Sigmoid colon (tissue), 7 donors: Measurements from ENCODE around the gene SLC4A7. TPM values are rescaled to one million over a fixed set of nuclear protein-coding genes. Genes with fewer than 3 reads are reported as not detected.
"Not testable (repeated sequence)": the region's sequence is repeated elsewhere in the genome, so short reads cannot be mapped to it uniquely, and the experiment has no call there.

ENCODE experiments used
- DNase-seq: peaks from one replicate; pipeline ENCODE4 v3.0.0-alpha.2; 2019
- H3K27ac ChIP-seq, 4 donors: fragments of 200-600 bp; sonication (generic); one replicate each; pipeline ENCODE4 v1.5.1; 2016 to 2019; ENCODE audit warnings: mild to moderate bottlenecking in 1 of 4
- H3K27me3 ChIP-seq, 3 donors: fragments of 200-600 bp; sonication (generic); one replicate each; pipeline ENCODE4 v1.5.1; 2019; ENCODE audit warnings: mild to moderate bottlenecking in 1 of 3
- H3K36me3 ChIP-seq, 4 donors: fragments of 200-600 bp; sonication (generic); one replicate each; pipeline ENCODE4 v1.5.1; 2016 to 2019
- H3K4me1 ChIP-seq, 4 donors: fragments of 200-600 bp; sonication (generic); one replicate each; pipeline ENCODE4 v1.5.1; 2017 to 2019
- H3K4me3 ChIP-seq, 4 donors: fragments of 200-600 bp; sonication (generic); one replicate each; pipeline ENCODE4 v1.5.1; 2017 to 2019; ENCODE audit warnings: mild to moderate bottlenecking in 2 of 4, moderate library complexity in 1 of 4
- H3K9me3 ChIP-seq, 4 donors: fragments of 200-600 bp in 3 of 4; sonication (generic) in 3 of 4; one replicate each; pipeline versions ENCODE4 v1.5.1 to v1.6.1; 2013 to 2019
- CTCF ChIP-seq, 4 experiments: fragments of 450-650 bp in 3 of 4; fragments of 200-600 bp in 1 of 4; IDR thresholded peaks; one replicate each; pipeline ENCODE4 v1.5.1; 2016 to 2019; ENCODE audit warnings: antibody characterized with exemption in 4 of 4, mild to moderate bottlenecking in 3 of 4, moderate library complexity in 2 of 4
- EP300 ChIP-seq, 4 donors: sonication (generic); formaldehyde crosslinking; IDR thresholded peaks; one replicate each; pipeline ENCODE4 v1.6.1; 2017; ENCODE audit warnings: antibody characterized with exemption in 4 of 4
- POLR2A ChIP-seq, 2 donors: fragments of 450-650 bp; IDR thresholded peaks; one replicate each; pipeline ENCODE4 v1.6.1; 2016; ENCODE audit warnings: antibody characterized with exemption in 2 of 2, mild to moderate bottlenecking in 2 of 2, moderate library complexity in 2 of 2
- POLR2AphosphoS5 ChIP-seq, 4 donors: sonication (generic); formaldehyde crosslinking; IDR thresholded peaks; one replicate each; pipeline ENCODE4 v1.6.1; 2017; ENCODE audit warnings: antibody characterized with exemption in 4 of 4
- WGBS, 2 donors: extraction: QIAGEN DNeasy Blood & Tissue Kit; methylation state at CpG; one replicate each; pipeline ENCODE4 v1.1.7; 2013; 5-methylcytosine and 5-hydroxymethylcytosine counted together
- intact Hi-C: fragments of 100-400 bp; cut with DNase I; formaldehyde crosslinking; loops from one replicate; pipeline ENCODE4 v1.15.1; 2023
- polyA plus RNA-seq, 3 donors: library from polyadenylated mRNA; stranded (reverse); fragments of 200-250 nt; gene quantifications; one replicate each; pipeline ENCODE4 v1.2.3, GENCODE V29; 2013
- total RNA-seq, 4 donors: library from RNA; depleted of rRNA; stranded (reverse); fragments of >200 nt; gene quantifications; one replicate each; pipeline ENCODE4 v1.1.0, GENCODE V29; 2016
- donor health status: healthy with polysubstance abuse.
- donor health status: Bipolar disorder and iron deficiency.
- donor health status: healthy.

SLC4A7 gene
- total and polyA plus RNA-seq, 7 donors = 1.6 to 91.0 (median 63.8) TPM

GRCh38 chr3:27426926-27427325, 57.3 kb downstream of the SLC4A7 start:
- peaks cover 0 to 32% (median 14%) of the 10 kb centered on the region in 4 donors for H3K4me1 ChIP-seq
- DNase-seq = no peak
- TF ChIP-seq EP300 (IDR thresholded peaks at IDR 0.05) = no peak
- H3K4me3 ChIP-seq = no peak overlapping the region
- peaks cover 0 to 34% (median 4%) of the 10 kb centered on the region in 4 donors for H3K36me3 ChIP-seq
- H3K9me3 ChIP-seq = no peaks in the 10 kb centered on the region
- WGBS, 2 donors = 62 to 71% methylated on average over 1 of the region's 1 CpG
- H3K27ac ChIP-seq = no peak overlapping the region
- H3K27me3 ChIP-seq = no peaks in the 10 kb centered on the region
- intact Hi-C loops = no loop called here

GRCh38 chr3:27425896-27426565, 58.2 kb downstream of the SLC4A7 start:
- TF ChIP-seq EP300 (IDR thresholded peaks at IDR 0.05) = no peak
- no peak for TF ChIP-seq POLR2AphosphoS5 (IDR thresholded peaks at IDR 0.05)
- TF ChIP-seq POLR2A (IDR thresholded peaks at IDR 0.05) = no peak
- TF ChIP-seq CTCF (IDR thresholded peaks at IDR 0.05) = no peak
- peaks cover 0 to 42% (median 6%) of the 10 kb centered on the region in 4 donors for H3K36me3 ChIP-seq
- no peak overlapping the region for H3K27ac ChIP-seq
- intact Hi-C loops = no loop called here
- WGBS, 2 donors = 81 to 91% methylated on average over 8 of the region's 8 CpGs
- no peaks in the 10 kb centered on the region for H3K9me3 ChIP-seq
- peaks cover 0 to 26% (median 9%) of the 10 kb centered on the region in 4 donors for H3K4me1 ChIP-seq
- DNase-seq = no peak
- no peaks in the 10 kb centered on the region for H3K27me3 ChIP-seq
- no peak overlapping the region for H3K4me3 ChIP-seq

GRCh38 chr3:27424812-27425521, 59.2 kb downstream of the SLC4A7 start:
- 97 to 98% methylated on average over 13 of the region's 13 CpGs for WGBS, 2 donors
- H3K4me3 ChIP-seq, DNase-seq, H3K27me3 ChIP-seq, H3K9me3 ChIP-seq, intact Hi-C loops, H3K27ac ChIP-seq: not testable (repeated sequence)
- Histone ChIP-seq H3K36me3 (peaks cover 0 to 50% (median 8%) of the 10 kb centered on the region in 4 donors), H3K4me1 (peaks cover 0 to 17% (median 4%) of the 10 kb centered on the region in 4 donors)

- 93 to 96% methylated on average over 5 of the region's 5 CpGs for WGBS, 2 donors
- intact Hi-C loops = no loop called here
- Histone ChIP-seq H3K4me3 (no peak overlapping the region), H3K27ac (no peak overlapping the region), H3K9me3 (no peaks in the 10 kb centered on the region), H3K27me3 (no peaks in the 10 kb centered on the region), H3K4me1 (peaks cover 0 to 17% (median 4%) of the 10 kb centered on the region in 4 donors), H3K36me3 (peaks cover 0 to 50% (median 12%) of the 10 kb centered on the region in 4 donors)
- no peak for TF ChIP-seq POLR2A (IDR thresholded peaks at IDR 0.05)
- no peak for TF ChIP-seq EP300 (IDR thresholded peaks at IDR 0.05)
- TF ChIP-seq CTCF (IDR thresholded peaks at IDR 0.05) = no peak
- no peak for TF ChIP-seq POLR2AphosphoS5 (IDR thresholded peaks at IDR 0.05)
- DNase-seq = no peak
Observed at GRCh38 chr3:27423463-27423862, 60.7 kb downstream of the SLC4A7 start.

- WGBS, 2 donors = 72 to 86% methylated on average over 2 of the region's 2 CpGs
- H3K4me1 ChIP-seq = peaks cover 0 to 17% (median 4%) of the 10 kb centered on the region in 4 donors
- TF ChIP-seq EP300 (IDR thresholded peaks at IDR 0.05) = no peak
- no peak for TF ChIP-seq POLR2AphosphoS5 (IDR thresholded peaks at IDR 0.05)
- no peak for TF ChIP-seq CTCF (IDR thresholded peaks at IDR 0.05)
- TF ChIP-seq POLR2A (IDR thresholded peaks at IDR 0.05) = no peak
- intact Hi-C loops = no loop called here
- no peaks in the 10 kb centered on the region for H3K27me3 ChIP-seq
- no peak overlapping the region for H3K27ac ChIP-seq
- peaks cover 0 to 51% (median 17%) of the 10 kb centered on the region in 4 donors for H3K36me3 ChIP-seq
- no peaks in the 10 kb centered on the region for H3K9me3 ChIP-seq
- no peak overlapping the region for H3K4me3 ChIP-seq
- no peak for DNase-seq
Observed at GRCh38 chr3:27422617-27423016, 61.6 kb downstream of the SLC4A7 start.
